OCI-M1 (cell line): Measurements from ENCODE around the gene RDH8.
A peak's percentile ranks its signal among the peaks of the same experiment; 100 is the strongest.

ENCODE experiments used
- DNase-seq: peaks from one replicate; lab custom pipeline; 2025; lab: John Stamatoyannopoulos, UW

Gene RDH8, protein sequence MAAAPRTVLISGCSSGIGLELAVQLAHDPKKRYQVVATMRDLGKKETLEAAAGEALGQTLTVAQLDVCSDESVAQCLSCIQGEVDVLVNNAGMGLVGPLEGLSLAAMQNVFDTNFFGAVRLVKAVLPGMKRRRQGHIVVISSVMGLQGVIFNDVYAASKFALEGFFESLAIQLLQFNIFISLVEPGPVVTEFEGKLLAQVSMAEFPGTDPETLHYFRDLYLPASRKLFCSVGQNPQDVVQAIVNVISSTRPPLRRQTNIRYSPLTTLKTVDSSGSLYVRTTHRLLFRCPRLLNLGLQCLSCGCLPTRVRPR

DNA sequence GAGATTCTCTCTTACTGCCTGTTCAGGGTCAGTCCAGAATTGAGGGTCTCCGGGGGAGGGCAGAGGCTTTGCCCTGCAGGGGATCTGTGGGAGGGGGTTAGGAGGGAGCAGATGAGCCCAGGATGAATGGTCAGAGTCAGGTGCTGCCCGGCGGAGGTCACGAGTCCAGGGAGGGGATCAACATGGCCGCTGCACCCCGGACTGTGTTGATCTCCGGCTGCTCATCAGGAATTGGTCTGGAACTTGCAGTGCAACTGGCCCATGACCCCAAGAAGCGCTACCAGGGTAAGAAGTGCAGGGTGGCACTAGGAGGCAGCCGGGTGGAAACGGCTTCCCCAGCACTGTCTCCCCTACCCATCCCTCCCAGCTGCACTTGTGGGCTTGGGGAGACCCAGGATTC lies at the start of gene RDH8:
Gene RDH8, plus strand, starts transcription at position 168 of the 400 bp plus-strand sequence. Its CDS starts 15 bp downstream, at position 183.
- no peak for DNase-seq

- no peak for DNase-seq
Observed at GRCh38 chr19:9966024-9966423, 47.3 kb upstream of the RDH8 start.

GRCh38 chr19:9966448-9966847 lies 46.8 kb upstream of the RDH8 start:
- DNase-seq: no peak

- DNase-seq: no peak
Observed at GRCh38 chr19:9967326-9967725, 46.0 kb upstream of the RDH8 start.

DNA sequence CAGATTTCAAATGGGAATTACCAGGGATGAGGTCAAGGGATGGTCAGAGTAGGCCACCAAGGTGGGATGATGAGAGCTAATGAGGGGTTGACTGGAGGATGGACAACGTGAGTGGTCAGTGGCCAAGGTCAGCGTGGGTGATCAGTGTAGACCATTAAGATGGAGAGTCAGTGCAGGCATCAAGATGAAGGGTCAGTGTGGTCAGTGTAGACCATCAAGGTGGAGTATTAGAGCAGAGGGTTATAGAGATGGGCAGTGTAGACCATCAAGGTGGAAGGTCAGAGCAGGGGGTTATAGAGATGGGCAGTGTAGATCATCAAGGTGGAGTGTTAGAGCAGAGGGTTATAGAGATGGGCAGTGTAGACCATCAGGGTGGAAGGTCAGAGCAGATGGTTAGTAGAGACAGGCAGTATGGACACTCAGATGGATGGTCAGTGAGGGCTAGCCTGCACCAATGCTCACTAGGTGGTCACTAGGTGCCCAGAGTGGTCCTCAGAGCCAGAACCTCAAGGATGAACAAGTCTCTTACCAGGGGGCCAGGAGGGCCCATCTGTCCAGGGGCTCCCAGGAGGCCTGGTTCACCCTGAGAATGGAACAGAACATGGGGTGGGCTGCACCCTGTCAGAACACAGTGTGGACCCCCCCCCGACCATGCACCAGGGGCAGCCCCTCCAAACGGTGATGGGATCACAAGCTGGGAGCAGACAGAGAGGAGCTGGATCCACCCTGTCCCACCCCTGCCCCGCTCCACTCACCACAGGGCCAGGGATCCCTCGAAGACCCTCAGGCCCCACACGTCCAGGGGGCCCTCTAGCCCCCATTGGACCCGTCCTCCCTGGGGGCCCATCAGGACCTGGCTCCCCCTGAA lies 44.2 kb upstream of the RDH8 start:
- no peak for DNase-seq

GRCh38 chr19:9969688-9969975 lies 43.7 kb upstream of the RDH8 start:
- DNase-seq: no peak

GRCh38 chr19:9970481-9970880 lies 42.8 kb upstream of the RDH8 start:
- DNase-seq: no peak

DNA sequence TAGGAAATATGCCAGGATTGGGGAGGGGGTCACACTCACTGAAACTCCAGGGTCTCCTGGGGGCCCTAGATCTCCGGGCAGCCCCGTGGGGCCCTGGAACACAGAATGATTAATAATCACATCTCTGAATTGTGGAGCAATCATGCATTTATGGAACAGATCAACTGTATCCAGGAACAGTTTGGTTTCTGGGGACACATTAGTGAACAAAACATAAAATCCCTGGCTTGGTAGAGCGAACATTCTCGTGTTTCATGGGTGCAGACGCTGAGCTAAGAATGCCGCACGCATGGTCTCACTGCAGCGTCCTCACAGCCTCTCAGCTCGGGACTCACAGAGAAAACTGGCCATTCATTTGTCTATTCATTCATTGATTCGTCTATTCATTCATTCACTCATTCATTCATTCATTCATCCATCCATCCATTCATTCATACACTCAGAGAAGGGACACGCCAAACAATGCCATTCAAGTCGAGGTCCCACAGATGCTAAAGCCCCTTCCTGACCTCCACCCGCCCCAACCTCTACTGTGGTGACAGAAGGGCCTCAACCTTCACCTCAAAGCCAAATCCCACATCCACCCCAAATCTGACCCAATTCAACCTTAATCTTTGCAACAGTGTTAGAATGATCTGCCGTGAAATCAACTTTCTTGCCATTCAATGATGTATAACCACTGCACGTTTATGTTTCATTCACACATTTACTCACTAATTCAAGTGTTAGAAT lies 42.0 kb upstream of the RDH8 start:
- no peak for DNase-seq

DNA sequence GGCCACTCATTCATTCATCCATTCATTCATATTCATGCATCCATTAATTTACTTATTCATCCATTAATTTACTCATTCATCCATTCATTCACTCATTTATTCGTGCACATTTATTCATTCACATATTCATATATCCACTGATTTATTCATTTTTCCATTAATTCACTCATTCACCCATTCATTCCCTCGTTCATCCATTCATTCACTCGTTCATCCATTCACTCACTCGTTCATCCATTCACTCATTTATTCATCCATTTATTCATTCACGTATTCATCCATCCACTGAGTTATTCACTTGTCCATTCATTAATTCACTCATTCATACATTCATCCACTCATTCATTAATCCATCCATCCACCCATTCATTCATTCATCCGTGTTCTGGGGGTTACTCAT lies 41.2 kb upstream of the RDH8 start:
- DNase-seq: no peak

GRCh38 chr19:9981406-9982260 lies 31.6 kb upstream of the RDH8 start:
- DNase-seq: no peak

DNA sequence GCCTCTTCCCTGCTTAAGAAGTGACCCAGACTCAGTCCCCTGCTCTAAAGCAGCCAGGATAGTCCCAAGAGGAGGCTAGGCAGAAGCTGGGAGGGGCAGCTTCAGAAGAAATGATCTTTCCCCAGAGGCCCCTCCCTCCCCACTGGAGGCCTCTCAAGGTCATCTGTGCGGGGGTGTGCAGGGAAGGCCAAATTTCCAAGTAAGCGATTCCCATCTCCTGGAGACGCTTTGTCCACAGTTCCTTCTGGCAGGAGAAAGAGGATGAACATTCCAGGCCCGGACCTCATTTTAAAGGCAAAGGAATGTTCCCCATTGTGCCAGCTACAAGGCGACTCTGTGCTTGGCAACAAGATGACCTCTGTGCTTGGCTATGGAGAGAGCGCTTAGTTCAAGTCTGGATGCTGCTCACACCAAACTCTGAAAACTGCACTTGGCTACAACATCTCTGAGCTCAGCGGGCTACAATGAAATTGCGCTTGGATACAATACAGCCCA lies 26.4 kb upstream of the RDH8 start:
- no peak for DNase-seq

DNA sequence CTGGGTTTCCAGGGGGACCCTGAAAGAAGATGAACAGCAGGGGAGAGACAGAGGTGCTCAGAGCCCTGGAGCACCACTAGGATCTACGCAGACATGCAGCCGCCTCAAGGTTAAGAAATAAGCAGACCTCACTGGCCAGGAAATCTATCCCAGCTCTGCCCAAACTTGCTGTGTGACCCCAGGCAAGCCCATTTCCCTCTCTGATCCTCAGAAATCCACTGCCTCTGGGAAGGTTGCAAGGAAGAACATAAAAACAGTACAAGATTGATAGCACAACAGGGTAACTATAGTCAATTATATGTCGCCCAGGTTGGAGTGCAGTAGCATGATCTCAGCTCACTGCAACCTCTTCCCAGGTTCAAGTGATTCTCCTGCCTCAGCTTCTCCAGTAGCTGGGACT lies 23.8 kb upstream of the RDH8 start:
- no peak for DNase-seq

- no peak for DNase-seq
Observed at GRCh38 chr19:9991425-9992191, 21.7 kb upstream of the RDH8 start.

DNA sequence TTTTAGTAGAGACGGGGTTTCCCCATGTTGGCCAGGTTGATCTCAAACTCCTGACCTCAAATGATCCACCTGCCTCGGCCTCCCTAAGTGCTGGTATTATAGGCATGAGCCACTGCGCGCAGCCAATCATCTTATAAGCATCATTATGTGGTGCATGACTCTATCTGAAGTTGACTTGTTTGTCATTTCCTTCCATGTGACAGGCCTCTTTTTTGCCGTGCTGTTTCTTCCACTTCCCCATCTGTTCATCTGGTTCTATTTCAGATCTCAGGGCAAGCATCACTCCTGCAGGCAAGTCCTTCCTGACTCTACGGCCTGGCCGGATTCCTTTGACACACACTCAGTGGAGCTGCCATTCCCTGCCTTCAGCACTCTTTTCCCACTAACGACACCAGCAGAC lies 18.2 kb upstream of the RDH8 start:
- DNase-seq: no peak

DNA sequence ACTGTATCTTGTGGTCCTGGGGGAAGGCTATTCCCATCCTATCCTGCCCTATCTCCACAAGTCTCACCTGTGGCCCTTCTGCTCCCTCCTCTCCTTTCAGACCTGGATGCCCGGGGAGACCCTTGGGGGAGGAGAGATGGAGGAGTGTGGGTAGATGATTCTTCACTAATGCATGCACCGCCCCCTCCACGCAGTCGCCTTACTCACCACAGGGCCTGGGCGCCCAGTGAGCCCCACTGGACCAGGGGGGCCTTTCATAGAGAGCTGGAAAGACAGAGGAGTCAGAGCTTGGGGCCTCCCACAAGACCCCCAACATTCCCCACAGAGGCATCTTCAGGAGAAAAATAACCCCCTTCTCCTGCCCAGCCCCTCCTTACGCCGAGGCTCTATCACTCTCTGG lies 17.3 kb upstream of the RDH8 start:
- DNase-seq: no peak

DNA sequence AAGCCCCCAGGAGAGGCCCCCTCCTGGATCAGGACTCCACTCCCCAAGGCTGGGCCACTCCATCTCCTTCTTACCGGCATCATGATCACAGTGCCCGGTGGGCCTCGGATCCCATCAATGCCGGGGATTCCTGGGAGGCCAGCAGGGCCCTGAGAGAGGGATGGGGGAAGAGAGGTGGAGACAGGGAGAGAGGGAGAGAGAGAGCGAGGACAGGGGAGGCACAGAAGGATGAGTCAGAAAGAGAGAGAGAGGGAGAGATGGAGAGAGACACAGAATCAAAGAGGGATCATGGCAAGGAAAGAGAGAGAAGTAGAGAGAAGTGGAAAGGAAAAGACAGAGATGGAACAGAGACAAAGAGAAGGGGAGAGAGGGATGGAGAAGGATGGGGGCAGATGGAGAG lies 16.7 kb upstream of the RDH8 start:
- no peak for DNase-seq

DNA sequence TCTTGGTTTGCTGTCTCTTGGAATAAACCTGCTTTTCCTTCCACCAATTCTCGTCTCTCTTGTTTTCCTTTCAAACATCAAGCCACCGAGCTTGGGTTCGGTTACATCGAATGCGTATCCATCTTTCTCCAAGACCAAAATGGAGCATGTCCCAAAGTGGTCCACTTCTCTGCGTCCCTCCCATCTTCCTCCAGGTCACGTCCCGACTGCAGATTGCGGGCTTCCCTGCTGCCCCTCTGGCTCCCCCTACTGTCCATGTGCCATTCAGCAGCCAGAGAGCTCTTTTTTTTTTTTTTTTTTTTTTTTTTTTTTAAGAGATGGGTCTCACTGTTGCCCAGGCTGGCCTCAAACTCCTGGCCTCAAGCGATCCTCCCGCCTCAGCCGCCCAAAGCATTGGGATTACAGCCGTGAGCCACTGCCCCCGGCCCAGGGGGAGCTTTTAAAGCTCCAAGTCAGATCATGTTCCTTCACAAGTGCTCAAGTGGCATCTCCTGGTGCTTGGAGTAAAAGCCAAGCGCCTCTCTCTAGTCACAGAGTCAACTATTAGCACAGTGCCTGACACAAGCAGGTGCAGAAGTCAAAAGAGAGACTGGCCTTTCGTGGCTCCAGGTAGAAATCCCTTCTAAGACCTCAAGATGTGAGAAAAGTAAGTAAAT lies 13.0 kb upstream of the RDH8 start:
- DNase-seq: peak; percentile 85

DNA sequence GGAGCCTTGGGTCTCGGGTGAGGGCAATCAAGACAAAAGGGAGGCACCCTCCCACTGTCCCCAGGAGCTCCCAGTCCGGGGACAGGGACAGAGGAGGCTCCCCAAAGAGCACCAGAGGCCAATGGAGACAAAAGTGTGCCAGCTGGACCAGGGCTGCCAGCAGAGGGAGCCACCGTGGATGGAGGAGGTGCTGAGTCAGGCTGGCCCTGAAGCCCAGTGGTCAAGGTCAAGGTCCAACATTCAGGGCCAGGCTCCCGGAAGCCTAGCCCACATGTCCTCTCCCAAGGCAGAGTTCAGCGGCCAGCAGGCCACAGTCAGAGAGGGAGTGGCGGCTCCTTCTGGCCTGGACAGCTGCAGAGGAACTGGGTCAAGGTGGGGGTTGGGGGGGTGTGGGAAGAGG lies 11.4 kb upstream of the RDH8 start:
- peak; percentile 24 for DNase-seq

DNA sequence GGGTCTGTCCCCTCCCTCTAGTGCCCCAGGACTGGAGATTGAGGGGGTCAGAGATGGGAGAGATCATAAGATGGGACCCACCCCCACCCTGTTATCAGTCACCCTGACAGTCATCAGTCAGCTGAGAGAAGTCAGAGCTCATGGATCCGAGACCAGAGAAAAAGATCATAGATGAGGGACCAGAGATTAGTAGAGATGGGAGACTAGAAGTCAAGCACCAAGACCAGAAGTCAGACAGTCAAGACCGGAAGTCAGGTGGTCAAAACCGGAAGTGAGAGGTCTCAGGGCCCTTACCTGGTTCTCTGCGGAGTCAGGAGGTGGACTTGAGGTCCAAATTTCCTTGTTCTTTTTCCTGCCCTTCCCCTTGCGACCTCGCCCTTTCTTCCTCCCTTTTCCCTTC lies 10.0 kb upstream of the RDH8 start:
- DNase-seq: no peak

DNA sequence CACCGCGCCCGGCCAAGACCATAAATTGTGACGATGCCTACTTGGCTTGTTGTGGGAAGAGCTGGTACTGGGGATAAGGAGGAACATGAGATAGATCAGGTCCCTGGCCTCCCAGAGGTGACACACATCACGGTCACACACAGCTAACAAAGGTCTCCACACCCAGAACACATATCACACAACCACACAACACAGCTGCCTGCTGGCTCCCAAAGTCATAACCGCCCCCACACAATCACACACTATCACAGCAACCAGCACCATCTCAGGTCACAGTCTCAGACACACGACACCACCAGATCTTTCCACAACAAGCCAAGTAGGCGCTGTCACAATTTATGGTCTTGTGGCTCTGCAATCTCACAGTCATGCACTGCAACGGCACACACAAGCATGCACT lies 8.7 kb upstream of the RDH8 start:
- DNase-seq: no peak
